SK-MEL-5 (cell line): ENCODE results near the gene YLPM1. TPM values are rescaled to one million over a fixed set of nuclear protein-coding genes. Genes with fewer than 3 reads are reported as not detected.

Source experiments
- DNase-seq: peaks from one replicate; pipeline ENCODE4 v3.0.0-alpha.2; 2016; ENCODE audit warnings: low read depth, low spot score
- in situ Hi-C: cut with HindIII; loops from 2 replicates; pipeline ENCODE4 v1.10.0; 2016; ENCODE audit warnings: low sequenced_read_pairs, high pct_unique_total_duplicates, low pct_unique_long_range_greater_than_20kb
- total RNA-seq: library from RNA; depleted of rRNA; stranded (reverse); fragments of >200 nt; shearing (Covaris generic); gene quantifications from 2 replicates; pipeline ENCODE4 v1.2.3, GENCODE V29; 2014

The YLPM1 gene
- total RNA-seq, 1 experiment from 2014 or later: 10.8 TPM

DNA sequence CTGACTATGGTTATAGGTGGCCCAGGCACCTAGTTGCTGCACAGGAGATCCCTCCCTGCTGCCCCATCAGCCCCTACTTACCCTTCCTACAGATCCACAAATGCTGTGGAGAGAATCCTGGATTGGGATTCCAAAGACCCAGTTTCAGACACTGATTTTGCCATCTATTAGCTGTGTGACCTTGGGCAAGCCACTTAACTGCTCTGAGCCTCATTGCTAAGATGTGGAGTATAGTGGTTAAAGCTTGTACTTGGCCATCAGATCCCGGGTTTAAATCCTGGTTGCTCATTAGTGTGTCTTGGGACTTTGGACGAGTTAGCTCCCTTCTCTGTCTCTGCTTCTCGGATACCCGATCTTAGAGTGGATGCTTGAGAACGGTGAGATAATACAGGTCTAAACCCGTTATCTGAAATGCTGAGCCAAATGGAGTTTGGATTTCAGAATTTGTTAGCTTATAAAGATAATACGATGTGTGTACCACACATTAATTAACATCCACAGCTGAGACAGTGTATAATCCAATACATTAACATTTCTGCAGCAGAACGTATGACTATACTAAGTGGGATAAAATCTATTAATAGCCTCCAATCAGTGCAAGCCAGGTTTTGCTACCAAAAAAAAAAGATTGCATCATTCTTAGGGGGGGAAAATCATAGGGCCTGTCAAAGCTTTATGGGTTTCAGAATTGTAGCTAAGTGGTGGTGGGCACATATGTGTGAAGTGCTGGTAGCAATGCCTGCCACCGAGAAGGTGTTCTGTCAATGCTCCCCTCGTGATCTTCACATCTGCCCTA lies 96.8 kb downstream of the YLPM1 start:
- in situ Hi-C loops: no loop called here
- no peak for DNase-seq

DNA sequence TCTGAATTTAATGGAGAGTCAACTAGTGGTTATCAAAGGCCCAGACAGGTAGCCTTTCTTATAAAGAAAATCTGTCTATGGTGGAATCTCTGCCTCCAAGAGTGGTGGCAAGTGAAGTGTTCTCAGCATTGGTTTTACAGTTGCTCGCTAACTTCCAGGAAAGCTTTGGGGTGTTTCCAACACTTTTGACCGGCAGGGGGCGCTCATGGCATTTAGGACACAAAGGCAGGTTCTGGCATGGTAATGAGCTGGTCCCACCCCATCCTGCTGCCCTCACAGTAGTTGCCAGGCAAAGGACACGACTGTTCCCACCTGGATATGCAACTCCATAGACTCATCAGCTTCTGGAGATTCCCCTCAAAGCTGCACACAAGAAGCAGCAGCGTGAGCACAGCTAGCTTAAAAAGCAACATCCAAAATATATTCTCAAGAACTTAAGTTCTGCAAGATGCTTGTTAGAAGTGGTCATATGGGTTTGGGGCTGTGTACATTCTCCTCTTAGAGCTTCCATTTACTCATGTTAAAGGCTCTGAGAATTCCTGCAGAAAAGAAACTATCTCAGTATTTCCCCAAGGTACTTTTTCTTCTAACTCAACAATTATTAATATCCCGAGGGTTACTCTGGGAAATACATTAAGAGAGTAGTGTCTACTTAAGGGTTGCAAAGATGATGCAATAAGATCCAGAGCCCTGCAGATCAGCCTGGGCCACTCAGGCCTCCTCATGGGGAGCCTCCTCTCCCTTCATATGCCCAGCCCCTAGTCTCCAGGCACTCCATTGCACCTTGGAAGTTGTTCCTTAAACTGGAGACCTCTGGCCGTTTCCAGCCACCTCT lies 98.0 kb downstream of the YLPM1 start:
- DNase-seq: peak; percentile 88
- in situ Hi-C loops: no loop called here

DNA sequence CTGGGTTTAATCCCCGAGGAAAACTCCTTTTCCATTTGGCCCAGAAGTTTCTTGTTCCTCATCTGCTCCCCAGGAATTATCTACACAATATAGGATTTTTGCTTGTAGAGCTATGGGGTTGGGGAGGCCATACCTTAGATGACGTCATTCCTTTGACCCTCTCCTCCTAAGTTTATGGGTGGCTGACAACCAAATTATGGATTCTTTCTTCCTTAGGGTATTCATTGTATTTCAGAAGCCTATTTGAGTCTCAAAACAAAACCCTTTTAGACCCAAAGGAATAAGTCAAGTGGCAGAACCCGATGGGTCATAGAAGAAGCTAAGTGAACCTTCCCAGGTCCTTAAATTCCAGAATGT lies 98.6 kb downstream of the YLPM1 start:
- DNase-seq: no peak
- in situ Hi-C loops: no loop called here

DNA sequence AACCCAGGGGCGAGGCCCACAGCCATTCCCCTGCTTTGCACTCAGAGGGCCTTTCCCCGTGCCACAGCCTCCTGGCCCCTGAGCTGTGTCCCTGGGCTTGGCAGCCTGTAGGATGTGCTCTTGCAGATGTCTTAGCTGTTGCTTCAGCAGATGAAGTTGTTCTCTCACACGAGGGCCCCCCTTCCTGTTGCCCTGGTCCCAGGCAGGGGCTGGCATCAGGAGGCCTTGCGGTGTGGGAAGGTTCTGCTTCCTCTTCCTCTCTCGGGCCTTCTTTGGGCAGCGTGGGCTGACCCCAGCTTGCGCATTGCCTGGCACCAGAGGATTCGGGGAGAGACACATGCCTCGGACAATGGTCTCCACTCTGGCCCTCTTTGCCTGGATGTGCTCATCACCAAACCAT lies 100.2 kb downstream of the YLPM1 start:
- in situ Hi-C loops: no loop called here
- DNase-seq: no peak

DNA sequence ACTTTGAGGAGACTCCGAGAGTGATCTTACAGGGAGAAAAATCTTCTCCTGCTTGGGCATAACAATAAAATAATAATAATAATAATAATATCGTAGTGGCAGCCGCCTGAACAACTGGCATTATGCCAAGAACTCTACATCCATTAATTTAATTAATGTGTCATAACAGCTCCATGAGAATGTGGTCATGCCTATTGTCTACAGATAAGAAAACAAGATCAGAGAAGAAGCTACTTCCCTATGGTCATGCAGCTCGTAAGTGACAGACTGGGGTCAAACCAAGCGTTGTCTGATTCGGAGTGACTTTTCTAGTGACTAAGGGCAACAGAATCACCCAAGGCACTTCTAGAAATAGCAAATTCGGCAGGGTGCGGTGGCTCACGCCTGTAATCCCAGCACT lies 101.1 kb downstream of the YLPM1 start:
- in situ Hi-C loops: no loop called here
- no peak for DNase-seq

DNA sequence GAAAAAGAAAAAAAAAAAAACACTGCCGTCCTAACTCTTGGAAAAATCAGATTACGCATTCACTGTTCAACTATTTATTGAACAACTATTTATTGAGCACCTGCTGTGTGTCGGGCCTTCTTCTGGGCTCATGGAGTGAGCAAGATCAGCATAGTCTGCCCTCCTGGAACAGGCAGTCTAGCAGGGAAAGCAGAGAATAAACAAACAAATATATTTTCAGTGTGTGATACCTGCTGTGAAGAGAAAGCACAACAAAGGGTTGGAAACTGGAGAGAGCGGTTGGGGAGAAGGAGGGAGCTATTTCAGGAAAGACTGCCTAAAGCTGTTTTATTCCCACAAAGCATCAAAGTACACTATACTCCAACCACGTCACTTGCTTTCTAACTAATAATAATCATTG lies 102.0 kb downstream of the YLPM1 start:
- in situ Hi-C loops: no loop called here
- DNase-seq: no peak

DNA sequence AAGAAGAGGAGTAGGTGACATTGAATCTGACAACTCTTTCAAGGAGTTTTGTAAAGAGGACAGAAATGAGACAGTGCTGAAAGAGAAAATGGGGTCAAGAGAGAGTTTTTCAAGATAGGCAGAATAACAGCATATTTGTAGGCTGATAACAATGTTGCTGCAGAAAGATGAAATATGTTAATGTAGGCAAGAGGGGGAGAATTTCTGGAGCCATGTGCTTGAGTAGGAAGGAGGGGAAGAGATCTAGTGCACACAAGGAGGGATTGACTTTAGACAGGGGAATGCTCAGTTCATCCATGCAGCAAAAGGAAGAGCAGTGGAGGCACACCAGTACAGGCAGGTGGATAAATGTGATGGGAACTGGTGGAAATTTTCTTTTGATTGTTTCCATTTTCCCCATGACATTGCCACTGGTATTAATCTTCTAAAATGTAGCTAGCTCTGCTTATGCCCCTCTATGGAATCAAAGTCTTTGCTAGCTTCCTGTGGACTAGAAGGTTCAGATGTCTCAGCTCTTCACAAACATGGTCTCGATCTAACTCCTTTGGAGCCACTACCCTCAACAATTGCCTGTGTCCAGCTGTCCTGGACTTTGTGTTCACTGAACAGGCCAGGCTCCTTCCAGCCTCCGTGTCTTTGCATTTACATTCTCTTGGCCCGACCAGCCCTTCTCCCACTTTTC lies 103.7 kb downstream of the YLPM1 start:
- in situ Hi-C loops: no loop called here
- DNase-seq: no peak

DNA sequence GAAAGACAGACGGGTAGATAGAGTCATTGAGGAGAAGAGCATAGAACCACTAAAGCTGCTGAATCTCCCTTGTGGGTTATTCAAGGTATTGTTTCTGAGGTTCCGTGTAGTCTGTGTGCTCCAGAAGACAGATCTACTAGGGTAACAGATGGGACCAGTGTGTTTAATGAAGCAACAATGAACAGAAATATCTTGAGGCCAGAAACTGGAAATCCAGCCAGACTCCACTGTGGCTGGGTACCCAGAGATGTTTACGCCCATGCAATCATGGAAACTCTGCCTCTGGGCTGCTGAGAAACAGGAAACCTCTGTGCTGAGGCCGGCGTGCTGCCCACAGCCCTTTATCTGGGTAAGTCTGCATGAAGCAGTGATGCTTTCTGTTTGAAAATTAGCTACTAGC lies 104.6 kb downstream of the YLPM1 start:
- peak; percentile 35 for DNase-seq
- in situ Hi-C loops: no loop called here

DNA sequence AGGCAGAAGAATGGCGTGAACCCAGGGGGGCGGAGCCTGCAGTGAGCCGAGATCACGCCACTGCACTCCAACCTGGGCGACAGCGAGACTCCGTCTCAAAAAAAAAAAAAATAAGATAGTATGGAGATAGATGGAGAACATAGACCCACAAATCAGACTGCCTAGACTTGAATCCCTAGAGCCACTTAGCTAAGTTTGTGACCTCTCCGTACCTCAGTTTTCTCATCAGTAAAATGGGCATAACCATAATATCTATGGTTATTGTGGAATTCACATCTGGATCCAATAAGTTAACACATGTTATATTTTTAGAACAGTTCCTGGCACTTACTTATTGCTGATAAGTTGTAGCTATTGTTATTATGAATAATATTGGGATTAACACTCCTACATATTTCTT lies 105.6 kb downstream of the YLPM1 start:
- in situ Hi-C loops: no loop called here

DNA sequence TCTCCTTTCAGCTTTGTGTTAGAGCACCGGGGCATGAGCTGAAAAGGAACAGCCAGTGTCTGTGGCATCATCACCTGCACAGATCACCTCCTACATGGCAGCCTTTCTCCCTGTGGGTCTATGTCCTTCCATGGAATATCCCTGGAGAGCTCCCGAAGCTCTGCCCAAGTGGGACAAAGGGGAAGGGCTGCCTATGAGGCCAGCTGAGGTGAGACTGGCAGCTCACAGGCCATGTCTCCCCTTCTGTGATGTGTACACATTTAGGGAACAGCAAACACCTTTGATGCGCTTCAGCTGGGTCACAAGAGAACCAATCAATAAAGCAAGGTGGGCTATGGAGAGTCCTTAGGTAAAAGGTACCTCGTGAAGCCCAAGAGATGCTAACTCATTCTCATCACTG lies 108.7 kb downstream of the YLPM1 start:
- no peak for DNase-seq
- in situ Hi-C loops: no loop called here

More for the DNA sequence above, 105.6 kb downstream of the YLPM1 start:
- no peak for DNase-seq

DNA sequence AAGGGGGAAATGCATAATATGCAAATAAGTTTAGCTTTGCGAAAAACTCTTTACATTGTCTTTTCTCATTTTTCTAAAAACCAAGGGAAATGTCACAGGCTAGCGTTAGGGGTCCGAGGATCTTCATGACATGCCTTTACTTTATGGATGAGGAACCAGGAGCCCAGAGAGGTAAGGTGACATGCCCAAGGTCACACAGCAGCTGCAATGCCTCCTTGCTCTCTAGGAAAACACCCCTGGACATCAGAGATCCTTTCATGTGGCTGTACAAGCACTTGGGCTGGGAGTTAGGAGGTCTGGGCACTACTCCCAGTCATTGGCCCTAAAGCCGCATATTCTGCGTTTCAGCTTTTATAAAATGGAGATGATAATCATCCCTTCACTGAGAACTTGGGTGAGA lies 112.1 kb downstream of the YLPM1 start:
- in situ Hi-C loops: no loop called here
- no peak for DNase-seq

DNA sequence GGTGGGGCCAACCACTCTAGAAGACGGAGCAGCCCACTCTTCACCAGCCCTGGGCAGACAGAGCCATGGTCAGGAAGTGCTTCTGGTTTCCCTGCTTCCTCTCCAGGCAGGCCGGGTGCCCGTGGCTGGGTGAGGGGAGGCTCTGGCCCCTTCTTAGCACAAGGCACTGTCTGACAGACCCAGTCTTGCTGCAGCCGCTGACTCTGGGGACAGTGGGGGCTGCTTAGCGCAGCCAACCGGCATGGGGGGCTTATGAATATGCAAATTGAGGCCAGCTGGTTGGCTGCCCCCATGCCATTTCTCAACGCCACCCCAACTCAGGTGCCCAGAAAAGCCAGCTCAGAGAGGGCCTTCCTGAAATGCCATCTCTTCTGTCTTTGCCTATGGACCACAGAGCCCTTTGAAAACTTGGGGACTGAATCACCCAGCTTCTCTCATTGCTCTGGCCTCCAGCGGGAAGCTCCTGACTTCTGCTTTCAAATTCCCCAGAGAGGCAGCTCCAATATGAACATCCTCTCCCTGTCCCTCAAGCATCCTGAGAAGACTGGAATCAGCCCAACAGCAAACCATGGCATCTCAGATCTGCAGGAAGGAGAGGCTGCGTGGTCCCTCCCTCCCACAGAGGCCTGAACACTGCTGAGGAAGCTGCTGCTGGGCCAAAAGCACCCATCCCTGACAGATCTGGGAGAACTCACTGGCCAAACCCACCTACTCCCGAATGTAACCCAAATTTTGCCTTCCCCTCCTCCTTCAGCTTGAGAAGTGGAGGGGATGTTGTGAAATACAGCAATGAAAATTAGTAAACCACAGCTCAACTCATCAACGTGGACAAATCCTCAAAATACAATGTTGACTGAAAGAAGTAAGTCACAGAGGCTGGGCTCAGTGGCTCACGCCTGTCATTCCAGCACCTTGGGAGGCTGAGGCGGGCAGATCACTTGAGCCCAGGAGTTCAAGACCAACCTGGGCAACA lies 113.1 kb downstream of the YLPM1 start, which contains the start of gene PROX2:
PROX2 (minus strand) TSS at position 205 of the 973 bp plus-strand sequence. CDS start 12,311 bp downstream, outside the sequence.
- in situ Hi-C loops: no loop called here
- DNase-seq: no peak

DNA sequence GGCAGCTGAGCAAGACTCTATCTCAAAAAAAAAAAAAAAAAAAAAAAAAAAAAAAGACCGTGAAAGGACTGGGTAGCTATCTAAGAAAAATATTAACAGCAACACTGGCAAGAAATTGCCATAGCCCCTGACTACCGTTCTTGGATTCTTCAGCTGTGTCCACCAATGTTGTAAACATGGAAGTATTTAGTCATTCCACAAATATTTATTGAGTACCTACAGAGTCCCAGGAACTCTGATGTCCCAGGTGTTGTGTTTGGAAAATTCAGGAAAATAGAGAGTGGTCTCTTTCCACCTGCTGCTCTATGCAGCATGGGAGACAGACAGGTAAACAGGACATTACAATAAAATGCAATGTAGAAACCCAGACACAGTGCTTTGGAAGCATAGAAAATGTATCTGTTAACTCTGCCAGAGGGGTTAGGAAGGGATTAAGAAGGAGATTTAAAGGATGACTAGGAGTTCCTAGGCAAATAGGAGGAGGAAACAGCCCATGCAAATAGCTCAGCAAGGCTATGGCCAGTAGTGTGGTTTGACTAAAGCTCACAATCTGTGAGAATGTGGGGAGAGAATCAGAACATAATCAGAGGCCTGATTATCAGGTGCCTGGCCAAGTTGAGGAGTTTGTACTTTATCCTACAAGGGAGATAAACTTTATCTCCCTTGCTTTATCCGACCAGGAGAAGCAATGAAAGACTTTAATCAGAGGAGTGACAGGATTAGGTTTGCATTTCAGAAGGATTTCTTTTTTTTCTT lies 116.5 kb downstream of the YLPM1 start:
- in situ Hi-C loops: no loop called here

DNA sequence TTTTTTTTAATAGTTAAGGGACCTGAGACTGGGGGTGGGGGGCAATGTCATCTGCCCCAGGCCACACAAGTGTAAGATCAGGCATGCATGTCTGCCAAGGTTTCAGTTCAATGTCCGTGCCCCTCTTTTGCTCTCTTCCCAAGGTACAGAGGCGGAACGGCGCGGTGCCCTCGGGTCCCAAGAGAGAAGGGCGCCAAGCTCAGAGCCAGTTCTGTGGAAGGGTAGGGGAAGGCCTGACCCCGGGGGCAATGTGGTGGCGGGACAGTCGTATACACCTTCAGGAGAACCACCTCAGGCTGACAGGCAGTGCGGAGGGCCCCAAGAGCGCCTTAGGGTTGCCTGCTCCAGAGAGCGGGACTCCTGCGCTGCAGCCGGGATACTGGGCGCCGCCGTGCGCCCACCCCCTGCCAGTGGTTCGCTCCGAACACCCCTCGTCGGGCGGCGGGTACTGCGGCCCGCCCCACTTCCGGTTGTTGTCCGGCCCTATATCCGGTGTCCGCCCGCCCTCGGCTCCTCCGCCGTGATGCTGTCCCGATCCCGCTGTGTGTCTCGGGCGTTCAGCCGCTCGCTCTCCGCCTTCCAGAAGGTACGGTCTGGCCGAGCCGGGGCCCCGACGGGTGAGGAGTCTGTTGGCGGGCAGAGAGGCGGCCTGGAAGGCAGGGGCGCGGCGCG lies 118.5 kb downstream of the YLPM1 start, which contains the start of gene DLST:
DLST (plus strand) TSS at position 486 of the 672 bp plus-strand sequence; CDS start at position 524, 38 bp downstream.
- DNase-seq: peak; percentile 76
- in situ Hi-C loops: no loop called here

More for the DNA sequence above, 116.5 kb downstream of the YLPM1 start:
- DNase-seq: no peak

DNA sequence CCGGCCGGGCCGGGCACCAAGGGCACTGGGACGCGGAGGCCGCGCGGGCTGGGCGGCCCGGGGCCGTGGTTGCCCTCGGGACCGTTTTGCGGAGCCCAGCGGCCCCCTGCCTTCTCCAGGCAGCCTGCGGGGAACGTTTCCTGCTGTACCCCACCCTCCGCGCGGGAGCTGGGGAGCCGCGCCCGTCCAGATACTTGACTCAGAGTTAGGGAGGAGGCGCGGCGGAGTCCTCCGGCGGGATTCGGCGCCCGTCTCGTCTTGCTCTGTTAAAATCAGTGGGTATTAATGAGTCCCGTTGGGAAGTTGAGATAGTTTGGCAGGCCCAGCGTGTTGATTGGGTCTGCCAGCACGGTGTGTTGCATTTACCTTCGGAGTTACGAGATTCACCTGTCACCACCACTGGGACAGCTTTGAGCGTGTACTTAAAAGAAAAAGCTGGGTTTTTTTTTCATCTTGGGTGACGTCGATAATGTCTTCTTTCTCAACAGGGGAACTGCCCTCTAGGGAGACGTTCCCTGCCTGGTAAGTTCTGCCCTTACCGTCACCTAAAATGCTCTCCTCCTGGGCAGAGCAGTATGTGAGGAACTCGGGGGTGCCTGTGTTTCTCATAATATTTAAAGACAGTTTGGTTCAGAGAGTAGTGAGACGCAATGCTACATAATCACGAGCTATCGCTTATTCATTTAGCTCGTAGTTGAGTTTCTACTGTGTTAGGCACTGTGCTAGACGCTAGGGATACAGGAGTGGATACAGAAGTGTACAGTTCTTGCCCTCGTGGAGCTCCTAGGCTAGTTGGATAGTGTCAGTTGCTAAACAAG lies 119.2 kb downstream of the YLPM1 start:
- DNase-seq: peak; percentile 13

More for the DNA sequence above, 119.2 kb downstream of the YLPM1 start:
- in situ Hi-C loops: no loop called here
